OCI-LY3 (cell line): Measurements from ENCODE around the gene RPS3.
"Not testable (repeated sequence)": the region's sequence is repeated elsewhere in the genome, so short reads cannot be mapped to it uniquely, and the experiment has no call there.

Experiments used
- H2AFZ ChIP-seq: fragments of 200-600, 300-600 bp; shearing (Covaris generic); 2 replicates; pipeline ENCODE4 v1.6.0; 2014; ENCODE audit warnings: antibody characterized with exemption, low read depth, low read length
- H3K27ac ChIP-seq: fragments of 200-600, 300-600 bp; sonication (generic); 2 replicates; pipeline ENCODE4 v1.5.1; 2014; ENCODE audit warnings: mild to moderate bottlenecking, low read length, moderate library complexity, mixed read lengths
- H3K27me3 ChIP-seq: fragments of 200-600, 300-600 bp; sonication (generic); 2 replicates; pipeline ENCODE4 v1.6.1; 2014; ENCODE audit warnings: low read depth, low read length, mixed read lengths
- H3K36me3 ChIP-seq: fragments of 200-600, 300-600 bp; sonication (generic); replicated peaks from 2 replicates; pipeline ENCODE3; 2014; ENCODE audit warnings: low read depth, low read length, mixed read lengths
- H3K4me1 ChIP-seq: fragments of 300-600, 200-600 bp; sonication (generic); 2 replicates; pipeline ENCODE4 v1.6.1; 2014; ENCODE audit warnings: low read length, mixed read lengths
- H3K4me2 ChIP-seq: fragments of 200-600, 300-600 bp; sonication (generic); 2 replicates; pipeline ENCODE4 v1.6.1; 2014; ENCODE audit warnings: low read length, mixed read lengths
- H3K4me3 ChIP-seq: fragments of 300-600, 200-600 bp; sonication (generic); 2 replicates; pipeline ENCODE4 v1.5.1; 2014; ENCODE audit warnings: antibody characterized with exemption, mild to moderate bottlenecking, low read length, moderate library complexity
- H3K79me2 ChIP-seq: fragments of 300-600, 200-600 bp; shearing (Covaris generic); 2 replicates; pipeline ENCODE4 v1.6.1; 2014; ENCODE audit warnings: mild to moderate bottlenecking, low read length, mixed read lengths
- H3K9ac ChIP-seq: fragments of 300-600, 200-600 bp; shearing (Covaris generic); 2 replicates; pipeline ENCODE4 v1.6.0; 2014; ENCODE audit warnings: mild to moderate bottlenecking, low read length, moderate library complexity
- H3K9me3 ChIP-seq: fragments of 200-600, 300-600 bp; shearing (Covaris generic); 2 replicates; pipeline ENCODE4 v1.6.1; 2014; ENCODE audit warnings: low read length, mixed read lengths; ENCODE audit not compliant: insufficient read depth
- H4K20me1 ChIP-seq: fragments of 200-600, 300-600 bp; sonication (generic); 2 replicates; pipeline ENCODE4 v1.6.1; 2016; ENCODE audit warnings: low read length, mixed read lengths; ENCODE audit not compliant: insufficient read depth
- CTCF ChIP-seq: fragments of 200-600, 300-600 bp; sonication (generic); IDR thresholded peaks from 2 replicates; pipeline ENCODE4 v1.5.1; 2014; ENCODE audit warnings: antibody characterized with exemption, low read length, low read depth
- EZH2phosphoT487 ChIP-seq: fragments of 200-600 bp; shearing (Covaris generic); IDR thresholded peaks from 2 replicates; pipeline ENCODE4 v1.6.1; 2018; ENCODE audit warnings: antibody characterized with exemption, mixed run types, low read depth

The RPS3 gene

GRCh38 chr11:75408957-75409219 lies 9.6 kb downstream of the RPS3 start:
- H4K20me1 ChIP-seq: peaks cover 59% of the 10 kb centered on the region
- H3K36me3 ChIP-seq: peaks cover 57% of the 10 kb centered on the region

GRCh38 chr11:75409971-75410370 lies 10.7 kb downstream of the RPS3 start:
- not testable (repeated sequence) for H3K4me2 ChIP-seq, H3K9me3 ChIP-seq, H2AFZ ChIP-seq, H3K9ac ChIP-seq, H3K27me3 ChIP-seq, H3K4me1 ChIP-seq, H3K27ac ChIP-seq, H3K4me3 ChIP-seq
- peaks cover 50% of the 10 kb centered on the region for H3K36me3 ChIP-seq
- peaks cover 49% of the 10 kb centered on the region for H4K20me1 ChIP-seq
- peaks cover 27% of the 10 kb centered on the region for H3K79me2 ChIP-seq

More at GRCh38 chr11:75408957-75409219, 9.6 kb downstream of the RPS3 start:
- H3K27me3 ChIP-seq: no peaks in the 10 kb centered on the region
- H3K9ac ChIP-seq: no peak overlapping the region
- TF ChIP-seq CTCF (no peak), EZH2phosphoT487 (no peak)
- H3K4me1 ChIP-seq: no peaks in the 10 kb centered on the region
- H3K4me3 ChIP-seq: no peak overlapping the region
- peaks cover 38% of the 10 kb centered on the region for H3K79me2 ChIP-seq
- no peak overlapping the region for H2AFZ ChIP-seq
- H3K4me2 ChIP-seq: no peak overlapping the region
- H3K9me3 ChIP-seq: no peaks in the 10 kb centered on the region
- no peak overlapping the region for H3K27ac ChIP-seq

- not testable (repeated sequence) for H3K27ac ChIP-seq, H3K9ac ChIP-seq, H3K4me1 ChIP-seq, H3K4me3 ChIP-seq, H3K4me2 ChIP-seq, H2AFZ ChIP-seq, H3K79me2 ChIP-seq, H3K9me3 ChIP-seq, H3K27me3 ChIP-seq
- Histone ChIP-seq H4K20me1 (peaks cover 20% of the 10 kb centered on the region), H3K36me3 (peaks cover 34% of the 10 kb centered on the region)
Measured at GRCh38 chr11:75413146-75413545, 13.8 kb downstream of the RPS3 start.

- Histone ChIP-seq H3K9ac (no peak overlapping the region), H4K20me1 (peaks cover 13% of the 10 kb centered on the region), H2AFZ (no peak overlapping the region), H3K4me1 (no peaks in the 10 kb centered on the region), H3K9me3 (no peaks in the 10 kb centered on the region), H3K27ac (no peak overlapping the region), H3K4me3 (no peak overlapping the region), H3K36me3 (peaks cover 33% of the 10 kb centered on the region), H3K4me2 (no peak overlapping the region), H3K27me3 (no peaks in the 10 kb centered on the region), H3K79me2 (no peaks in the 10 kb centered on the region)
- TF ChIP-seq CTCF (no peak), EZH2phosphoT487 (no peak)
Measured at GRCh38 chr11:75413864-75414263, 14.5 kb downstream of the RPS3 start.

- no peak overlapping the region for H3K4me2 ChIP-seq
- no peak overlapping the region for H3K9ac ChIP-seq
- H3K4me3 ChIP-seq: no peak overlapping the region
- no peaks in the 10 kb centered on the region for H3K4me1 ChIP-seq
- no peak for TF ChIP-seq EZH2phosphoT487
- no peak for TF ChIP-seq CTCF
- no peaks in the 10 kb centered on the region for H3K9me3 ChIP-seq
- no peaks in the 10 kb centered on the region for H3K27me3 ChIP-seq
- no peak overlapping the region for H3K27ac ChIP-seq
- H4K20me1 ChIP-seq: no peaks in the 10 kb centered on the region
- peaks cover 12% of the 10 kb centered on the region for H3K36me3 ChIP-seq
- H3K79me2 ChIP-seq: no peaks in the 10 kb centered on the region
- no peak overlapping the region for H2AFZ ChIP-seq
Measured at GRCh38 chr11:75420224-75421034, 21.1 kb downstream of the RPS3 start.
